GM12878 (cell line): Measurements from ENCODE around the gene ZNF716. TPM values are rescaled to one million over a fixed set of nuclear protein-coding genes. Genes with fewer than 3 reads are reported as not detected.

Experiments used
- ATAC-seq: fragments of 200-7000 bp; cut with Tn5 transposase; 3 replicates; pipeline ENCODE4 v1.9.1; 2020; ENCODE audit warnings: mild to moderate bottlenecking, moderate library complexity
- BruUV-seq: library from RNA; stranded (reverse); fragments of 400-500 nt; replicated peaks from 2 replicates; lab custom pipeline; 2021; lab: Mats Ljungman, UMichigan
- CTCF ChIA-PET: fragments of 300-600 bp; sonication (Branson Sonifier 250); formaldehyde crosslinking; extraction: SDS; loops from one replicate; lab custom pipeline; 2021; ENCODE audit warnings: inconsistent platforms; lab: Yijun Ruan, JAX
- POLR2A ChIA-PET: fragments of 350-600 bp; formaldehyde crosslinking; extraction: SDS; loops from one replicate; lab custom pipeline; 2021; ENCODE audit warnings: inconsistent platforms; lab: Charles Lee
- RAD21 ChIA-PET: fragments of 300-600 bp; sonication (Branson Sonifier 250); formaldehyde crosslinking; loops from one replicate; lab custom pipeline; 2023; ENCODE audit warnings: antibody characterized with exemption; ENCODE audit not compliant: unreplicated experiment; lab: Charles Lee
- SMC1A ChIA-PET: fragments of 300-600 bp; sonication (Branson Sonifier 250); formaldehyde crosslinking; loops from one replicate; lab custom pipeline; 2023; ENCODE audit not compliant: unreplicated experiment, uncharacterized antibody; lab: Charles Lee
- DNase-seq: peaks from one replicate; pipeline ENCODE4 v3.0.0-alpha.2; 2011; ENCODE audit warnings: low read depth, low spot score
- FAIRE-seq: peaks from 3 replicates; lab custom pipeline; 2011; peaks lifted over from hg19 to GRCh38; lab: Jason Lieb, UNC
- H2AFZ ChIP-seq: 2 replicates; pipeline ENCODE4 v1.6.0; 2011; ENCODE audit warnings: low read depth, low read length, control low read depth; ENCODE audit not compliant: control insufficient read depth
- H3K27ac ChIP-seq: 2 replicates; pipeline ENCODE4 v1.5.1; 2011; ENCODE audit warnings: control low read depth; ENCODE audit not compliant: control insufficient read depth, insufficient read depth
- H3K27me3 ChIP-seq, 2 experiments: replicated peaks in 1 of 2; 2 replicates each; pipeline versions ENCODE4 v1.6.0 to v1.6.1; 2011; ENCODE audit warnings: low read length in 1 of 2; ENCODE audit not compliant: control insufficient read depth in 2 of 2, insufficient read depth in 2 of 2
- H3K36me3 ChIP-seq, 2 experiments: 2 replicates each; pipeline ENCODE4 v1.5.1; 2011; ENCODE audit warnings: low read length in 1 of 2; ENCODE audit not compliant: control insufficient read depth in 2 of 2, insufficient read depth in 2 of 2
- H3K4me1 ChIP-seq: 2 replicates; pipeline ENCODE4 v1.6.1; 2011; ENCODE audit warnings: mild to moderate bottlenecking, low read length, moderate library complexity, mixed read lengths; ENCODE audit not compliant: control insufficient read depth, insufficient read depth
- H3K4me2 ChIP-seq: 2 replicates; pipeline ENCODE4 v1.6.0; 2011; ENCODE audit warnings: control low read depth; ENCODE audit not compliant: control insufficient read depth, insufficient read depth
- H3K4me3 ChIP-seq: fragments of 200-600 bp; sonication (generic); 2 replicates; pipeline ENCODE4 v1.5.1; 2016
- H3K79me2 ChIP-seq: 2 replicates; pipeline ENCODE4 v1.6.0; 2011; ENCODE audit warnings: low read length; ENCODE audit not compliant: control insufficient read depth, insufficient read depth
- H3K9ac ChIP-seq: 2 replicates; pipeline ENCODE4 v1.8.0; 2011; ENCODE audit warnings: low read length, control low read depth, mixed read lengths; ENCODE audit not compliant: control insufficient read depth, insufficient read depth
- H3K9me3 ChIP-seq: replicated peaks from 3 replicates; pipeline ENCODE4 v1.5.1; 2011; ENCODE audit warnings: mild to moderate bottlenecking, low read length; ENCODE audit not compliant: control insufficient read depth, insufficient read depth
- H4K20me1 ChIP-seq: 2 replicates; pipeline ENCODE4 v1.6.0; 2011; ENCODE audit not compliant: control insufficient read depth, insufficient read depth
- NBN ChIP-seq: fragments of 450-650 bp; IDR thresholded peaks from 2 replicates; pipeline ENCODE4 v1.6.1; 2016
- PML ChIP-seq: IDR thresholded peaks from 2 replicates; pipeline ENCODE4 v1.6.1; 2012; ENCODE audit warnings: low read length, inconsistent platforms
- POLR2A ChIP-seq: IDR thresholded peaks from 2 replicates; pipeline ENCODE4 v1.6.1; 2011; ENCODE audit warnings: low read depth, mild to moderate bottlenecking, low read length
- TBL1XR1 ChIP-seq: IDR thresholded peaks from 2 replicates; pipeline ENCODE4 v1.6.1; 2012; ENCODE audit warnings: low read depth, low read length, improper control_type of control experiment
- WGBS: methylation state at CpG from one replicate; pipeline ENCODE4 v1.1.6; 2016; ENCODE audit warnings: low lambda C conversion rate; ENCODE audit not compliant: insufficient replicate concordance, insufficient coverage; ENCODE audit errors: missing lambda C conversion rate; 5-methylcytosine and 5-hydroxymethylcytosine counted together
- in situ Hi-C: fragments of 300-500 bp; cut with MboI; formaldehyde crosslinking; loops from 9 replicates; pipeline ENCODE4 v1.14.3; 2018; ENCODE audit warnings: mixed read lengths
- intact Hi-C: fragments of 100-400 bp; cut with micrococcal nuclease; formaldehyde crosslinking; loops from one replicate; pipeline ENCODE4 v1.14.2; 2022; ENCODE audit not compliant: unreplicated experiment
- polyA plus RNA-seq, 11 experiments: library from polyadenylated mRNA; depleted of rRNA in 4 of 11; unstranded in 6 of 11; stranded (reverse) in 5 of 11; fragments of >200 nt; fragmentation: Nextera tagmentation in 4 of 11; fragmentation: Illumina TruSeq in 1 of 11; extraction: Ambion mirVana in 4 of 11; extraction: Trizol in 1 of 11; gene quantifications; 1 replicate in 1 of 11; 2 replicates in 10 of 11; pipeline versions ENCODE4 v1.2.1 to v1.2.3, GENCODE V29; 2011 to 2016; ENCODE audit warnings: inconsistent platforms in 2 of 11, missing spikeins in 2 of 11, low read depth in 1 of 11
- total RNA-seq, 4 experiments: library from RNA; depleted of rRNA in 3 of 4; stranded (reverse); fragments of >200 nt in 3 of 4; fragmentation: Illumina TruSeq in 1 of 4; extraction: Trizol in 1 of 4; gene quantifications; 2 replicates each; pipeline versions ENCODE4 v1.2.1 to v1.2.3, GENCODE V29; 2013 to 2021
- TF ChIP-seq, protein P1 (sequence below): IDR thresholded peaks from 2 replicates; pipeline ENCODE4 v1.6.1; 2012; ENCODE audit warnings: improper control_type of control experiment, low read depth, low read length; ENCODE audit not compliant: insufficient replicate concordance

ZNF716 gene
- total and polyA plus RNA-seq, 10 of the 15 experiments (the other 5 are each of a cell fraction or from before 2014, with no cell fraction given) = not detected

- Histone ChIP-seq H4K20me1 (no peaks in the 10 kb centered on the region), H3K4me3 (no peak overlapping the region), H2AFZ (no peak overlapping the region), H3K4me2 (no peak overlapping the region), H3K4me1 (no peaks in the 10 kb centered on the region), H3K36me3 (no peaks in the 10 kb centered on the region), H3K79me2 (no peaks in the 10 kb centered on the region), H3K27me3 (no peaks in the 10 kb centered on the region), H3K9ac (no peak overlapping the region), H3K27ac (no peak overlapping the region), H3K9me3 (peaks cover 1% of the 10 kb centered on the region; the same call in 1 of the 3 replicates)
- RAD21 ChIA-PET = no interaction called here
- ATAC-seq (no peak), DNase-seq (no peak), FAIRE-seq (no peak)
- intact Hi-C loops (no loop called here), in situ Hi-C loops (no loop called here)
- TF ChIP-seq POLR2A (no peak), PML (no peak), TBL1XR1 (no peak), NBN (no peak)
- TF ChIP-seq, protein P1, sequence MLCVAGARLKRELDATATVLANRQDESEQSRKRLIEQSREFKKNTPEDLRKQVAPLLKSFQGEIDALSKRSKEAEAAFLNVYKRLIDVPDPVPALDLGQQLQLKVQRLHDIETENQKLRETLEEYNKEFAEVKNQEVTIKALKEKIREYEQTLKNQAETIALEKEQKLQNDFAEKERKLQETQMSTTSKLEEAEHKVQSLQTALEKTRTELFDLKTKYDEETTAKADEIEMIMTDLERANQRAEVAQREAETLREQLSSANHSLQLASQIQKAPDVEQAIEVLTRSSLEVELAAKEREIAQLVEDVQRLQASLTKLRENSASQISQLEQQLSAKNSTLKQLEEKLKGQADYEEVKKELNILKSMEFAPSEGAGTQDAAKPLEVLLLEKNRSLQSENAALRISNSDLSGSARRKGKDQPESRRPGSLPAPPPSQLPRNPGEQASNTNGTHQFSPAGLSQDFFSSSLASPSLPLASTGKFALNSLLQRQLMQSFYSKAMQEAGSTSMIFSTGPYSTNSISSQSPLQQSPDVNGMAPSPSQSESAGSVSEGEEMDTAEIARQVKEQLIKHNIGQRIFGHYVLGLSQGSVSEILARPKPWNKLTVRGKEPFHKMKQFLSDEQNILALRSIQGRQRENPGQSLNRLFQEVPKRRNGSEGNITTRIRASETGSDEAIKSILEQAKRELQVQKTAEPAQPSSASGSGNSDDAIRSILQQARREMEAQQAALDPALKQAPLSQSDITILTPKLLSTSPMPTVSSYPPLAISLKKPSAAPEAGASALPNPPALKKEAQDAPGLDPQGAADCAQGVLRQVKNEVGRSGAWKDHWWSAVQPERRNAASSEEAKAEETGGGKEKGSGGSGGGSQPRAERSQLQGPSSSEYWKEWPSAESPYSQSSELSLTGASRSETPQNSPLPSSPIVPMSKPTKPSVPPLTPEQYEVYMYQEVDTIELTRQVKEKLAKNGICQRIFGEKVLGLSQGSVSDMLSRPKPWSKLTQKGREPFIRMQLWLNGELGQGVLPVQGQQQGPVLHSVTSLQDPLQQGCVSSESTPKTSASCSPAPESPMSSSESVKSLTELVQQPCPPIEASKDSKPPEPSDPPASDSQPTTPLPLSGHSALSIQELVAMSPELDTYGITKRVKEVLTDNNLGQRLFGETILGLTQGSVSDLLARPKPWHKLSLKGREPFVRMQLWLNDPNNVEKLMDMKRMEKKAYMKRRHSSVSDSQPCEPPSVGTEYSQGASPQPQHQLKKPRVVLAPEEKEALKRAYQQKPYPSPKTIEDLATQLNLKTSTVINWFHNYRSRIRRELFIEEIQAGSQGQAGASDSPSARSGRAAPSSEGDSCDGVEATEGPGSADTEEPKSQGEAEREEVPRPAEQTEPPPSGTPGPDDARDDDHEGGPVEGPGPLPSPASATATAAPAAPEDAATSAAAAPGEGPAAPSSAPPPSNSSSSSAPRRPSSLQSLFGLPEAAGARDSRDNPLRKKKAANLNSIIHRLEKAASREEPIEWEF = no peak
- SMC1A ChIA-PET = no interaction called here
- BruUV-seq = no TSS peak
- WGBS = 78% methylated on average over 7 of the region's 10 CpGs
- CTCF ChIA-PET = no interaction called here
- POLR2A ChIA-PET = no interaction called here
Measured at GRCh38 chr7:57427146-57427545, 22.8 kb upstream of the ZNF716 start.
